ENCODE results near the gene ITGB1.

Gene ITGB1

DNA sequence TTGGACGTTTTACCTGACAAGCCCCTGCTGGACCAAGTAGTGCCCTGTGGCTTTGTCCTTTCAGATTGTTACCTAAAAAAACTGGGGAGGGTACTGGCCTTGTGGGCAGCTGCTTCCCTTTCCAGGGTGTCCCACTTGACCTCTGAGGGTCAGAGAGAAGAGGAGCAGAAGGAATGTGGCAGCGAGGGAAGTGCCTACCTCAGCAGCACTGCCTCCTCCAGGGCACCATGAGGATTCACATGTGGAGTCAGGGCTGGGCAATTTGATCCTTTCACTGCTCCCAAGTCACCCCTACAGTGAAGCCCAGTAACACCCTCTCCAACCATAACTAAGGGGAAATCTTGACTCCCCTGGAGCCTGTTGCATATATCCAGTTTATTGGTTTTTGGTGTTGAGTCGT lies 64.6 kb downstream of the ITGB1 start:
- Histone ChIP-seq H3K4me2 (ENCODE audit: low read length) (no peak overlapping the region), H3F3A (ENCODE audit: insufficient read depth, low read length) (no peaks in the 10 kb centered on the region), H3K36me3 (ENCODE audit: insufficient read depth, low read length) (no peaks in the 10 kb centered on the region), H4K20me1 (ENCODE audit: insufficient read depth, low read length) (no peaks in the 10 kb centered on the region), H3K9ac (ENCODE audit: low read length) (no peak overlapping the region), H3K27ac (ENCODE audit: low read depth, low read length, poor library complexity, severe bottlenecking) (no peak overlapping the region), H3K27me3 (ENCODE audit: insufficient read depth, low read length) (no peaks in the 10 kb centered on the region), H3K4me1 (ENCODE audit: insufficient read depth, low read length, severe bottlenecking) (no peaks in the 10 kb centered on the region), H2AFZ (ENCODE audit: low read length) (no peak overlapping the region), H3K4me3 (ENCODE audit: low read depth, low read length, poor library complexity, severe bottlenecking) (no peak overlapping the region), H3K9me2 (ENCODE audit: low read depth, low read length) (no peaks in the 10 kb centered on the region), H3K9me3 (ENCODE audit: low read length) (no peaks in the 10 kb centered on the region), H3K79me2 (ENCODE audit: insufficient read depth, low read length) (no peaks in the 10 kb centered on the region)
- TF ChIP-seq EZH2 (IDR thresholded peaks at IDR 0.05; ENCODE audit: borderline replicate concordance, low read length) = no peak
- TF ChIP-seq, protein P1, sequence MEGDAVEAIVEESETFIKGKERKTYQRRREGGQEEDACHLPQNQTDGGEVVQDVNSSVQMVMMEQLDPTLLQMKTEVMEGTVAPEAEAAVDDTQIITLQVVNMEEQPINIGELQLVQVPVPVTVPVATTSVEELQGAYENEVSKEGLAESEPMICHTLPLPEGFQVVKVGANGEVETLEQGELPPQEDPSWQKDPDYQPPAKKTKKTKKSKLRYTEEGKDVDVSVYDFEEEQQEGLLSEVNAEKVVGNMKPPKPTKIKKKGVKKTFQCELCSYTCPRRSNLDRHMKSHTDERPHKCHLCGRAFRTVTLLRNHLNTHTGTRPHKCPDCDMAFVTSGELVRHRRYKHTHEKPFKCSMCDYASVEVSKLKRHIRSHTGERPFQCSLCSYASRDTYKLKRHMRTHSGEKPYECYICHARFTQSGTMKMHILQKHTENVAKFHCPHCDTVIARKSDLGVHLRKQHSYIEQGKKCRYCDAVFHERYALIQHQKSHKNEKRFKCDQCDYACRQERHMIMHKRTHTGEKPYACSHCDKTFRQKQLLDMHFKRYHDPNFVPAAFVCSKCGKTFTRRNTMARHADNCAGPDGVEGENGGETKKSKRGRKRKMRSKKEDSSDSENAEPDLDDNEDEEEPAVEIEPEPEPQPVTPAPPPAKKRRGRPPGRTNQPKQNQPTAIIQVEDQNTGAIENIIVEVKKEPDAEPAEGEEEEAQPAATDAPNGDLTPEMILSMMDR (IDR thresholded peaks at IDR 0.05; ENCODE audit: low read length) = no peak

DNA sequence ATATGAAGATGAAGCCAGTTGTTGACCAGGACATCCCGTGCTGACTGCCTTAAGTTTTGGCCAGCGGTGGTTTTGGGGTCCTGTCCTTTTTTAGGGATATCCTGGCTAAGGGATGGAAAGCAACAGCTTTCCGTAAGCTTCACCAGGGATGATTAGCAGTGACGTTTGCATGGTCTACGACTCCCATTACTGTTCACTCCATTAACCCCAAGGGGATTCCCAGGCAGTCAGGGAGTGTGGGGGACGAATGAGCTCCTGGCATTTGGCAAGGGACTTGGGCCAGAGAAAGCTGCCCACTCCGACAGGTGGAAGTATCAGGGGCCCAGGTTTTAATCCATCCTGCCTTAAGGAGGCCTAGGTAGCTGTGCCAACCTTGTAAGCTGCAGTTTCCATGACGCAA lies 66.8 kb downstream of the ITGB1 start:
- no peaks in the 10 kb centered on the region for H3K9me3 ChIP-seq (ENCODE audit: low read length)
- no peaks in the 10 kb centered on the region for H3K79me2 ChIP-seq (ENCODE audit: insufficient read depth, low read length)
- H3K4me3 ChIP-seq (ENCODE audit: low read depth, low read length, poor library complexity, severe bottlenecking) = no peak overlapping the region
- H3K9ac ChIP-seq (ENCODE audit: low read length) = no peak overlapping the region
- no peaks in the 10 kb centered on the region for H3K4me1 ChIP-seq (ENCODE audit: insufficient read depth, low read length, severe bottlenecking)
- H3K27me3 ChIP-seq (ENCODE audit: insufficient read depth, low read length) = no peaks in the 10 kb centered on the region
- no peaks in the 10 kb centered on the region for H3K9me2 ChIP-seq (ENCODE audit: low read depth, low read length)
- H3F3A ChIP-seq (ENCODE audit: insufficient read depth, low read length) = no peaks in the 10 kb centered on the region
- no peaks in the 10 kb centered on the region for H3K36me3 ChIP-seq (ENCODE audit: insufficient read depth, low read length)
- H3K27ac ChIP-seq (ENCODE audit: low read depth, low read length, poor library complexity, severe bottlenecking) = no peak overlapping the region
- TF ChIP-seq, protein P1 (IDR thresholded peaks at IDR 0.05; ENCODE audit: low read length) = no peak
- TF ChIP-seq EZH2 (IDR thresholded peaks at IDR 0.05; ENCODE audit: borderline replicate concordance, low read length) = no peak
- H2AFZ ChIP-seq (ENCODE audit: low read length) = no peak overlapping the region
- H4K20me1 ChIP-seq (ENCODE audit: insufficient read depth, low read length) = no peaks in the 10 kb centered on the region
- no peak overlapping the region for H3K4me2 ChIP-seq (ENCODE audit: low read length)

DNA sequence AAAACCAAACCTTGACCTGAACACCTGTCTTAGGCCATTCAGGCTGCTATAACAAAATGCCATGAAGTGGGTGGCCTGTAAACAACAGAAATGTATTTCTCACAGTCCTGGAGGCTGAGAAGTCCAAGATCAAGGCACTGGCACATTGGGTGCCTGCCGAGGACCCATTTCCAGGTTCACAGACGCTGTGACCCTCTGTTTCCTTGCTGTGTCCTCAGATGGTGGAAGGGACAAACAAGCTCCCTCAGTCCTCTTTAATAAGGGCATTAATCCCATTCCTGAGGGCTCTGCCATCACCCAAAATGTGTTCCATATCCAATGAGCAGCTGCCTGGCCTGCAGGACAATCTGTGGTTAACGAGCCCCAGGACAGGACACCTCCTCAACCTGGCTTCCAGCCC lies 67.6 kb downstream of the ITGB1 start:
- no peaks in the 10 kb centered on the region for H4K20me1 ChIP-seq (ENCODE audit: insufficient read depth, low read length)
- no peak overlapping the region for H3K9ac ChIP-seq (ENCODE audit: low read length)
- H3K4me2 ChIP-seq (ENCODE audit: low read length) = no peak overlapping the region
- no peak overlapping the region for H3K27ac ChIP-seq (ENCODE audit: low read depth, low read length, poor library complexity, severe bottlenecking)
- H3K27me3 ChIP-seq (ENCODE audit: insufficient read depth, low read length) = no peaks in the 10 kb centered on the region
- H3K9me2 ChIP-seq (ENCODE audit: low read depth, low read length) = no peaks in the 10 kb centered on the region
- H2AFZ ChIP-seq (ENCODE audit: low read length) = no peak overlapping the region
- no peaks in the 10 kb centered on the region for H3K36me3 ChIP-seq (ENCODE audit: insufficient read depth, low read length)
- no peaks in the 10 kb centered on the region for H3K9me3 ChIP-seq (ENCODE audit: low read length)
- TF ChIP-seq, protein P1 (IDR thresholded peaks at IDR 0.05; ENCODE audit: low read length) = no peak
- TF ChIP-seq EZH2 (IDR thresholded peaks at IDR 0.05; ENCODE audit: borderline replicate concordance, low read length) = no peak
- no peak overlapping the region for H3K4me3 ChIP-seq (ENCODE audit: low read depth, low read length, poor library complexity, severe bottlenecking)
- H3F3A ChIP-seq (ENCODE audit: insufficient read depth, low read length) = no peaks in the 10 kb centered on the region
- no peaks in the 10 kb centered on the region for H3K4me1 ChIP-seq (ENCODE audit: insufficient read depth, low read length, severe bottlenecking)
- H3K79me2 ChIP-seq (ENCODE audit: insufficient read depth, low read length) = no peaks in the 10 kb centered on the region

Data from OCI-LY1 (cell line).